GM12891 (cell line): ENCODE data around the gene SPATS2. TPM values are rescaled to one million over a fixed set of nuclear protein-coding genes. Genes with fewer than 3 reads are reported as not detected.
"Not testable (repeated sequence)": the region's sequence is repeated elsewhere in the genome, so short reads cannot be mapped to it uniquely, and the experiment has no call there.

ENCODE experiments used
- DNase-seq: peaks from one replicate; pipeline ENCODE4 v3.0.0; 2011; ENCODE audit warnings: low spot score; ENCODE audit not compliant: insufficient read length
- FAIRE-seq: peaks from 2 replicates; lab custom pipeline; 2011; peaks lifted over from hg19 to GRCh38; lab: Jason Lieb, UNC
- PAX5 ChIP-seq: IDR thresholded peaks from 2 replicates; pipeline ENCODE4 v1.6.1; 2011; ENCODE audit warnings: low read length, moderate library complexity, mild to moderate bottlenecking; ENCODE audit not compliant: insufficient read depth, severe bottlenecking
- POLR2A ChIP-seq: IDR thresholded peaks from 2 replicates; pipeline ENCODE4 v1.6.1; 2011; ENCODE audit warnings: low read depth, low read length, control low read depth
- POLR2AphosphoS5 ChIP-seq: IDR thresholded peaks from 2 replicates; pipeline ENCODE4 v1.6.1; 2011; ENCODE audit warnings: low read depth, low read length, control low read depth
- POU2F2 ChIP-seq: IDR thresholded peaks from 2 replicates; pipeline ENCODE4 v1.6.1; 2011; ENCODE audit warnings: low read depth, mild to moderate bottlenecking, control low read depth, low read length, moderate library complexity
- SPI1 ChIP-seq: IDR thresholded peaks from 2 replicates; pipeline ENCODE4 v1.6.1; 2011; ENCODE audit warnings: low read depth, low read length, control low read depth
- TAF1 ChIP-seq: IDR thresholded peaks from 2 replicates; pipeline ENCODE4 v1.6.1; 2011; ENCODE audit warnings: low read depth, low read length, control low read depth
- polyA plus RNA-seq: library from polyadenylated mRNA; unstranded; fragments of >200 nt; gene quantifications from one replicate; pipeline ENCODE4 v1.2.1, GENCODE V29; 2012; ENCODE audit warnings: low read depth, missing spikeins, inconsistent platforms; ENCODE audit not compliant: missing spikeins

The SPATS2 gene
- 21.3 TPM for polyA plus RNA-seq

- no peak for DNase-seq
- TF ChIP-seq POLR2AphosphoS5 (peak; percentile 65), POLR2A (no peak), TAF1 (no peak)
These were observed at the start of gene SPATS2 for GRCh38 chr12:49367381-49368239. Gene SPATS2, plus strand, starts transcription at chr12:49367462. Its CDS starts 93,551 bp downstream, at chr12:49461013.

GRCh38 chr12:49320411-49321103, 46.7 kb upstream of the SPATS2 start:
- DNase-seq, FAIRE-seq: not testable (repeated sequence)

More at GRCh38 chr12:49367381-49368239, at the start of gene SPATS2:
- no peak for FAIRE-seq

- FAIRE-seq, result no peak
- no peak for DNase-seq
- TF ChIP-seq TAF1 (no peak), SPI1 (no peak), POLR2A (no peak), POLR2AphosphoS5 (no peak), POU2F2 (no peak), PAX5 (no peak)
These were observed 44.9 kb upstream of the SPATS2 start for GRCh38 chr12:49322367-49322707.

- TF ChIP-seq PAX5, result no peak
- TF ChIP-seq SPI1, result no peak
- TF ChIP-seq POLR2A, result peak; percentile 66
- no peak; the same call in 1 of the 2 replicates for TF ChIP-seq TAF1
- TF ChIP-seq POU2F2, result 0 out of 2 replicates have a peak, but pooled peaks have one; percentile 26
- TF ChIP-seq POLR2AphosphoS5, result peak; percentile 82
- peak; percentile 94 for FAIRE-seq
- peak; percentile 97 for DNase-seq
These were observed 44.3 kb upstream of the SPATS2 start, which contains the start of gene TROAP for GRCh38 chr12:49322708-49323523. Gene TROAP, plus strand, starts transcription at chr12:49323255. Its CDS starts 354 bp downstream, at chr12:49323609.

- TF ChIP-seq POU2F2, result no peak
- FAIRE-seq, result peak; percentile 26
- no peak for DNase-seq
These were observed 43.7 kb upstream of the SPATS2 start for GRCh38 chr12:49323524-49324097.

GRCh38 chr12:49325606-49326005, 41.7 kb upstream of the SPATS2 start:
- no peak for TF ChIP-seq POLR2A
- no peak for TF ChIP-seq SPI1
- TF ChIP-seq PAX5, result no peak
- no peak for TF ChIP-seq POLR2AphosphoS5
- TF ChIP-seq POU2F2, result no peak
- no peak for TF ChIP-seq TAF1
- no peak for DNase-seq
- FAIRE-seq, result no peak

DNA sequence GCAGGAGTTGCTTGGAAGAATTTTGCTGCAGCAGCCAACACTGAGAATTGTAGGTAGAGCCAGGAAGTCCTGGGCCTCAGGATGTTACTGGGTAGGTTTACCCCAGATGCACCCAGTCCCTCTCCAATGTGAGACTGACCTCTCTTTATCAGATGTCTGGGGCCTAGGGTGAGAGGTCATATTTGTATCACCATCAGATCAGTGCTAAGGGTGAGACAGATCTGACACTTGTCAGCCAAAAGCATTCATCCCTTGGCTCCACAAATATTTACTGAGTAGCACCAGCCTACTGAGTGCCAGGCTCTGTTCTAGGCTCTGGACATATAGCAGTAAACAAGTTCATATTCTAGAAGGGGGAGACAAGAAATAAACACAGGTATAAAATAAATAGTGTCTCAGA, 39.9 kb upstream of the SPATS2 start:
- FAIRE-seq, result no peak

DNA sequence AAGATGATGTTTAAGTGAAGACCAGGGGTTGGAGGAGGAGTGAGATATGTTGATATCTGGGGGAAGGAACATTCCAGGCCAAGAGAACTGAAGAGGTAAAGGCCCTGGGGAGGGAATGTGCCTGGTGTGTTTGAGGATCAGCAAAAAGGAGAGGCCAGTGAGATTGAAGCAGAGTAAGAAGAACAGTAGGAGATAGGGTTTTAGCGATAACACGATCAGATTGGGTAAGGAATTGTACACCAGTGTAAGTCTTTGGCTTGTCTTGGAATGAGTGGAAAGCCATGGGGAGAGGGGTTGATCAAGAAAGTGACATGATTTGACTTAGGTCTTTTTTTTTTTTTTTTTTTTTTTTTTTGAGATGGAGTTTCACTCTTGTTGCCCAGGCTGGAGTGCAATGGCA, 39.4 kb upstream of the SPATS2 start:
- FAIRE-seq, result no peak
- TF ChIP-seq POLR2A (no peak), PAX5 (no peak), SPI1 (no peak)
- no peak for DNase-seq

More for the DNA sequence above, 39.9 kb upstream of the SPATS2 start:
- DNase-seq, result no peak
- TF ChIP-seq TAF1 (no peak), POLR2A (no peak), POLR2AphosphoS5 (no peak), PAX5 (no peak), POU2F2 (no peak), SPI1 (no peak)

GRCh38 chr12:49328816-49329215, 38.4 kb upstream of the SPATS2 start:
- TF ChIP-seq SPI1 (no peak), POLR2AphosphoS5 (no peak), POU2F2 (no peak), PAX5 (no peak), POLR2A (no peak), TAF1 (no peak)
- DNase-seq (no peak), FAIRE-seq (no peak)

DNA sequence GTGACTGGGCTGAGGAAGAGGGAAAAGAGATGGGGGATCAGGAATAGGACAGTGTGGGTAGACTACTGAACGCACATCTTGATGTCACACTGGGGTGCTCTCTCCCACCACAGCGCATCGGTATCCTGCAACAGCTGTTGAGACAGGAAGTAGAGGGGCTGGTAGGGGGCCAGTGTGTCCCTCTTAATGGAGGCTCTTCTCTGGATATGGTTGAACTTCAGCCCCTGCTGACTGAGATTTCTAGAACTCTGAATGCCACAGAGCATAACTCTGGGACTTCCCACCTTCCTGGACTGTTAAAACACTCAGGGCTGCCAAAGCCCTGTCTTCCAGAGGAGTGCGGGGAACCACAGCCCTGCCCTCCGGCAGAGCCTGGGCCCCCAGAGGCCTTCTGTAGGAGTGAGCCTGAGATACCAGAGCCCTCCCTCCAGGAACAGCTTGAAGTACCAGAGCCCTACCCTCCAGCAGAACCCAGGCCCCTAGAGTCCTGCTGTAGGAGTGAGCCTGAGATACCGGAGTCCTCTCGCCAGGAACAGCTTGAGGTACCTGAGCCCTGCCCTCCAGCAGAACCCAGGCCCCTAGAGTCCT, 37.1 kb upstream of the SPATS2 start:
- TF ChIP-seq PAX5 (no peak), POLR2AphosphoS5 (no peak), TAF1 (no peak), POU2F2 (no peak), POLR2A (no peak), SPI1 (no peak)
- no peak for FAIRE-seq
- no peak for DNase-seq
